Astrocyte of the hippocampus (primary cell): ENCODE measurements around the gene RAB29.

Experiments used
- DNase-seq: peaks from one replicate; pipeline ENCODE4 v3.0.0; 2011; ENCODE audit warnings: low read depth, low spot score

The RAB29 gene

DNA sequence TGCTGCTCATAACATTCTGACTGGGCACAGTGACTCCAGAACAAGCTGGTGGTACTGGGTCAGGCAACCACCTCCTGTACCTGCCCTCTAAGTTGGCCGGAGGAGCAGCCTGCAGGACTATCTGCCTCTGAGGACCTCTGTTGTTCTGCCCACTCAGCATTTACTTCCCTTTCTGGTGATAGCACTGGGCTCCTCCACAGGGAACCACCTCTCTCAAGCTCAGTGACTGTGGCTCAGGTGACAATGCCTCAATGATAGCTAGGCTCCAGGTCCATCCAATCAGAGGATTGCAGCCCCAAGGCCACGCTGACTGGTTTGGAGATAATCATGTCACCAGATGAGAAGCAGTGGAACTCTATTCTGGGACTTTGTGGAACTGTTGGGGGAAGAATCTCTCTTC lies 21.9 kb upstream of the RAB29 start:
- DNase-seq = no peak

DNA sequence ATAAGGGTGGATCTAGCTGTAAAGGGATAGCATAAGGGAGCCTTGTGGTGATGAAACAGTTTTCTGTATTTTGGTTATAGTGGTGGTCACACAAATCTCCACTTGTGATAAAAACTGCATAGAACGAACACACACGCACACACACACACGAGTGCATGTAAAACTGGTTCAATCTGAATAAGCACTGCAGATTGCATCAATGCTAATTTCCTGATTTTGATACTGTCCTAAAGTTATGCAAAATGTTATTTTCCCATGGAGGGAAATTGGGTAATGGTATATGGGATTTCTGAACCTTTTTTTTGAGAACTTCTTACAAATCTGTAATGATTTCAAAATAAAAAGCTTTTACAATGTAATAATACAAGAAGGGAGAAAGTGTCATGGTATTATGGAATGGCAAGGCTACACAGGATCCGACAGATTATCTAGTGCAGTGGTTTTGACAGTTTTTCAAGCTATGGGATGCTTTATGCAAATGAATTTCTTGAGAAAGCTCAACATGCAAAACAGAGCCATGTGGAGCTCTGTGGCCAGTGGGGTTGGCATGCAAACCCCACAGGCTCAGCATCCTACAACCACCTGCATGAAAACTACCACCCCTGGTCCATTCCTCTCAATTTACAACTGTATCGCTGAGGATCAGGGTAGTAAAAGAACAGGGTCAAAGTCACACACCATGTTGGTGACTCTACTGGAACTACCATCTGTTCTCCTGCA lies 18.9 kb upstream of the RAB29 start:
- no peak for DNase-seq

DNA sequence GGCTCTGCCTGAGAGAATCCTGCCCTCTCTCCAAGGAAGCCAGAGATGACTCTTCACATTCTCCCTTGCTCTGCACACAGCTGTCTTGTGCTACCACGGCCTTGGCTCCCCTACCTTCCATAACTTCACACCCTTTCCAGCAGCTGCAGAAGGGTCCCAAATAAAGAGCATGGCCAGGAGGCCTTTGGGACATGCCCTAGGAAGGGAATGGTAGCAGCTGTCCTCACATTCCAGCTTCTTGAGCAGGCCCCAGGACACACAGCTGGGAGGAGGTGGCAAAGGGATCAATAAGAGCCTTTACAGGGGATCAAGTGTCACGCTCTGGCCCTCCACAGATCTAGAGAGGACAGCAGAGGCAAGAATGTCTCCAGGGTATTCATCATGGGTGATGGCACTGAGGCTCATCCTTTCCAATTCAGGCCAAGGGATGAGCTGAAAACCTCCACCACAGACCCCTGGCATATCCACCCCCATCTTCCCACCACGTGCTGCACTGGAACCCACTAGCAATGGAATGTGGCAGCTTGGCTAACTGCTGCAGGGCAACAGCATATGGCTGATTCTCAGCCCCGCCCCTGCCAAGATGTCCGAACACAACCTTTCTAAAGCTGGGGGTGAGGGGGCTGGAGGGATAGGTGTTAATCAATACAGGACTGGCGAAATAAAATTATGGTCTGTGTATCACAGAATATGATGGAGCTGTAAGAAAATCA lies 17.8 kb upstream of the RAB29 start:
- no peak for DNase-seq

DNA sequence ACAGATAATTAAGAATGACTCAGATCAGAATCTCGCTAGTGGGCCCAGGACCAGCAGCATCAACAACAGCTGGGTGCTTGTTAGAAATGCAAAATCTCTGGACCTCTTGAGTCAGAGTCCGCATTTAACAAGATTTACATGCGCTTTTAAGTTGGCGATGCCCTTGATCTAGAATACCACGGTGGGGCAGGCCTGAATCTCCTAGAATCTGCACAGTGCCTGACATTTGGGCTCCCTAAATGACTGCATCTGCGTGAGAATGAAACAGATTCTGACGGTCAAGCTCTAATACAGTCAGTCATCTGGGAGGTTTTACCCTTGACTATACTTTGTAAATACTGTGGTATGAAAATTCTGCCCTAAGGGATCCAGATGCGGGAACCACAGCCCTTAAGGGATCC lies 17.2 kb upstream of the RAB29 start:
- no peak for DNase-seq

DNA sequence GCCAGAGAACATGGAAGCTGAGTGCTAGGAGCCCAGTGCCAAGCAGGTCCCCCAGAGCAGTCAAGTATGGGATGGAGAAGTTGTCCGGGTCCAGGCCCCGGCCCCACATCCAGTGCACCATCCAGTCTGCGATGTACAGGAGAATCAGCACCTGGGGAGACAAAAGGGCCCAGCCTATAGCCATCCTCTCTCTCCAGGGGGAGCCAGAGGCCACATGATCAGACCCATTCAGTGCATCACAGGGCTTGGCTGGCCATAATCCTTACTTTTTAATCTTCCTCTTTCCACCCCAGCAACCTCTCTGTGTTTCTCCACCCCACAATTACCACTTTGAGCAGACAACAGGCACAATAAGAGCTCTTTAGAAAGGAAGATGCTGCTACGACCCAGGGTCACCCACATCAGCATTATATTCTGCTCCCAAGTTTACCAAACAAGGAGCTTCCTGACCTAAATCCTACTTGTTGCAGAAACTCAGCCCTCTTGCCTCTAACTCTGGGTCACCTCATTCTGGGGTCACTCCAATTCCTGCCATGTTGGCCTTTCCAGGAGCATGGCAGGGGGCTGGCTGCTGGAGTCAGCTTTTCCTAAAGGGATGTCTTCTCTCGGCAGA lies 16.4 kb upstream of the RAB29 start:
- peak; percentile 77 for DNase-seq

DNA sequence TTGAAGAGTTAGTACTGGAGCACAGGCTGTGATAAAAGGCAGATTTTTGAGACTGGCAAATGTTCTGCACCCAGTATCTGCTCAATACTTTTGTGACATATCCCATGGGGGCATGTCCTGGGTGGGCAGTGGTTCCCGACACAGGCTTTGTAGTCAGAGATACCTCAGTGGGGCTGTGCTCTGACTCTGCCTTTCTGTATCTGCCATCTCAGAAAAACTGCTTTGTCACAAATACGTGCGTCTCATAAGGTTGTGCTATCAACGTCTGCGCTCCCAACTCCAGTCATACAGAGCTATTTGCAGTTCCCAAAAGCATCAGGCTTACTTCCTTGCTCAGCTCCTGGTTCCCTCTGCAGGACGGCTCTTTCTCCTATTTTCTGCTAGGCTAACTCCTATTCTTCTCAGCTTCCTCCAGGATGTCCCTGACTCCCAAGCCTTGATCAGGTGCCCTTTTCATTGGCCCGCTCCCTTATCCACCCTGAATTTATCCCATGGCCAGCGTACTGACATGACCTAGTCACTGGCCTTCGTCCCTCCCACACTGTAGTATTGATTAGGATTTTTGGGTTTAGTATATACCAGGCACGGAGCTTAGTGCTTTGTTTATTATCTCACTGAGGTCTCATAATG lies 12.1 kb upstream of the RAB29 start:
- DNase-seq = no peak

DNA sequence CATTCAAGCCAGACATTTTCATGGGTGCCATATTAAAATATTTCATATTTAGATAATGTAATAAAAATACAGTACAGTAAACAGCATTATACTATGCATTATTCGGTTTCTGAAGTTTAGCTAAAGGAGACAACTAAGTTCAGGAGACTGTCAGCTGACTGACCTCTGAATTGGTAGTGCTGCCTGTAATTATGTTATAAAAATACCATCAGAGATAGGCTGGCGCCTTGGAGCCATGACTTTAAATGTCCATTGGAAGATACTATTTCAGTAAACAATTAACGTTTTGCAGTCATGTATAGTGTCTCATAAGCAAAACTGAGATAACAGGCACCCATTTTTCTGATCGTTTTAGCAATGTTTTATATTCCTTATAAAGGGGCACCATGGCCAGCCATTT lies 11.3 kb upstream of the RAB29 start:
- no peak for DNase-seq

DNA sequence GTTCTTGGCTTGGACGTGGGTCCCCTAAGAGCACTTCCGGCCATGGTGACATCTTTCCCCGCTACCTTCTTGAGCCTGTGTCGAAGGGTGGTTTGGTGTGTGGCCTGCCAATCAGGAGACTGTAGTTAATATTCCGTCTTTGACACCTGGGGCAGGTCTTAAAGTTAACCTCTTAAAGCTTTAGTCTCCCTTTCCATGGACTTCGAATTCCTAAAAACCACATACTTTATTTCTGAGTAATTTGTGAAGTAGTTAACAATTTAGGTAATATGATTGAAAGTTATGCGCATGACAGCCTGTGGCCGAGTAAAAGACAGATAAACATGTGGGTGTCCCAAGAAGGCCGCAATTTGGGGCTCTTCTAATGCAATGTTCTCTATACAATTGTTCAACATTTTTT lies 10.2 kb upstream of the RAB29 start:
- no peak for DNase-seq

DNA sequence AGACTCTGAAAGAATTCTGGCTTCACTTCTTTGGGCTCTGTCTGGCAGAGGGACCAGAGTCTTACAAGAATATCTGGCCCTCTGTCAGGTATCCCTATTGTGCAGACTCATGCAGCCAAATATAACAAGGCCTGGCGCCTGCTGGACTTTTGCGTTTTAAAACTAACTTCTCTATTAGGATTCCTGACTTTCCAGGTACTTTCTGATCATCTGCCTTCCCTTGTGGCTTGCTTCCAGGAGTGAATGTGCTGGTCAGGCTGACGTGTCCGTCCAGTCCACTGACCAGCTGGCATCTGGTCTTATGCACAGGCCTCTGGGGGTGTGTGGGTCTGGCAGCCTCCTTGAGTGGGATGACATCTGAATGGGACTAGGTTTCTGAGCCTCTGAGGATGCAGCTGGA lies 8.6 kb upstream of the RAB29 start:
- DNase-seq = peak; percentile 83

DNA sequence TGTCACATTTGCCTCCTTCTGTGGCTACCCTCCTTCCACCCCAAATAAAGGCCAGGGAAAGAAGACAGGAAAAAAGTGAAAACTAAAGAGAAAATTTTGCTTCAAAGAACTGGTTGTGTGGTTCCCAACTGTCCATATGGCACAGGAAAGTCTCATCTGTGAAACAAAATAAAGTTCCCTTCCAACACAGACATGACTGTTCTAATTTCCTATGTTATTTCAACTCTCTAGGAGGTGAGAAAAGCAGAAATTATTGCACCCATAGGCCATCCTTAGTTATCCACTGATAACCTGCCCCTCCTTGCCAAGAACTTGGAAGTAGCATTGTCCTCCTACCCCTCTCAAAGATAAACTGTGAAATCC lies 8.1 kb upstream of the RAB29 start:
- no peak for DNase-seq

DNA sequence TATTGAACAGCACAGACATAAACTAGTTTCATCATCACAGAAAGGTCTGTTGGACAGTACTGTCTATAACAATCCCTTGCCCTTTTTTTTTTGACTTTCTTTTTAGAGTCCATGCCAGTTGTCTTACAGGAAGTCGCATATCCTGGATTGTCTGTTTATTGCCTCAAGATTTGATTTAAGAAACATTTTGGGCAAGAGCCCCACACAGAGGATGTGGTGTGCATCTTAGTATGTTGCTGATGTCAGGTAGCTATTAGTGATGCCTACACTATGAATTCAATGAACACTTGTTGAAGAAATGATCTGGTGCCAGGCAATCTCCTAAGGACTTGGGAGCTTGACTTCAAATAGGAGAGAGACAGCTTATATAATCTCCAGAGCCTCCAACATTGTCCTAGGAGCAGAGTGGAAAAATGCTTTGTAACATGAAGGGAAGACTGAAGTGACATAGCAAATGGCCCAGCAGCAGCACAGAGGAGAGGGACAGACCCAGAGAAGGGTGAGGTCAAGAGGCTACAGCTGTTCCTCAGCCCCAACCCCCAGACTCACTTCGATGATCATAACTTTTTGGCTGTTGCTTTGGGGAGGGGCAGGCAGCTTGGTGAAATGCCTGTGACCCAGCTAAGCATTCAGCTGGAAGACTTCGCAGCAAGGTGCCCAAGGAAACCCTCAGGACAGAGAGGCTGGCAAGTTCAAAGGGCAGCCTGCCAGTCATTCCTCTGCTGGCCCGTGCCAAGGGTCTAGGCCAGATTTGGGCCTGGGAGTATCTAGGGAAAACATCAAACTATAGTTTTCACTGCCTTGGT lies 7.5 kb upstream of the RAB29 start:
- DNase-seq = no peak

DNA sequence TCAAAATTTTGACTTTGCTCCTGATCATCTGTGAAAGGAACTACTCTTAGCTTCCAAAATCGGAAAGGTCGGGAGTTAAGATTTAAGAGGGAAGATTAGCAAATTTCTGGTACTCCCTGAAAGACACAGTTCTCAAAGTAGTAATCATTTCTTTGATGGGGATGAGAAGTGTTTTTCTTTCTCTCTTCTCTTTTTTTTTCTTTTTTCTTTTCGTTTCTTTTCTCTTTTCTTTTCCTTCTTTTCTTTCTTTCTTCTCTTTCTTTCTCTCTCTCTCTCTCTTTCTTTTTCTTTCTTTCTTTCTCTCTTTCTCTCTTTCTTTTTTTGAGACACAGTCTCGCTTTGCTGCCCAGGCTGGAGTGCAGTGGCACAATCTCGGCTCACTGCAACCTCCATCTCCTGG lies 5.1 kb upstream of the RAB29 start:
- DNase-seq = no peak

DNA sequence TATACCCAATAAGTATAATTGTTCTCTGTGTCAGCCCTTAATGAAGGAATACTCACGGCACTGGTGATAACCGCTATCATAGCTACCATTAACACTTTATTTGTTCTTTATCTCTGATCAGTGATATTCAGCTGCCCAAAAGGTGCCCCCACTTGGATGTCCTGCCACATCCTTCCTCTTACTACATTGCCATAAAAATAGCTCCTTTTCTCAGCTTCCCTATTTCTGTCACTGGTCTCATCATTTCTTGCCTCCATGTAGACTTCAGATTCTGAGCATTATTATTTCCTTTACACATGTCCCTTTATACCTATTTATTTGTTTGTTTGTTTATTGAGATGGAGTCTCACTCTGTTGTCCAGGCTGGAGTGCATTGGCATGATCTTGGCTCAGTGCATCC lies 2.7 kb upstream of the RAB29 start:
- DNase-seq = no peak

DNA sequence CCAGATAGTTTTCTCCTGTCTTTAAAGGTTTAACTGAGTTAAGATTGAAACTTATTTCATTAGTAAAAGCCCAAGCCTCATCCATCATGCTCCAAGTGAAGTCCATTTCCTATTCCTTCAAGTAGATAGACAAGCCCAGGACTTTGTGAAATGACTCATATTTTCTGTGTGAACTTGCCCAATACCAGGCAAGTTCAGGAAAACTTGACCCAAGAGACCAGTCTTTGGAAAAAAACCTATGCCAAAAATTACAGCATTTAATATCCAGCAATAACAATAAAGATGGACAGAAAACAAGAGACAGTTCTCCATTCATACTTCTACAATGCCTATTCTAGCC lies 405 bp upstream of the RAB29 start:
- peak; percentile 5 for DNase-seq

DNA sequence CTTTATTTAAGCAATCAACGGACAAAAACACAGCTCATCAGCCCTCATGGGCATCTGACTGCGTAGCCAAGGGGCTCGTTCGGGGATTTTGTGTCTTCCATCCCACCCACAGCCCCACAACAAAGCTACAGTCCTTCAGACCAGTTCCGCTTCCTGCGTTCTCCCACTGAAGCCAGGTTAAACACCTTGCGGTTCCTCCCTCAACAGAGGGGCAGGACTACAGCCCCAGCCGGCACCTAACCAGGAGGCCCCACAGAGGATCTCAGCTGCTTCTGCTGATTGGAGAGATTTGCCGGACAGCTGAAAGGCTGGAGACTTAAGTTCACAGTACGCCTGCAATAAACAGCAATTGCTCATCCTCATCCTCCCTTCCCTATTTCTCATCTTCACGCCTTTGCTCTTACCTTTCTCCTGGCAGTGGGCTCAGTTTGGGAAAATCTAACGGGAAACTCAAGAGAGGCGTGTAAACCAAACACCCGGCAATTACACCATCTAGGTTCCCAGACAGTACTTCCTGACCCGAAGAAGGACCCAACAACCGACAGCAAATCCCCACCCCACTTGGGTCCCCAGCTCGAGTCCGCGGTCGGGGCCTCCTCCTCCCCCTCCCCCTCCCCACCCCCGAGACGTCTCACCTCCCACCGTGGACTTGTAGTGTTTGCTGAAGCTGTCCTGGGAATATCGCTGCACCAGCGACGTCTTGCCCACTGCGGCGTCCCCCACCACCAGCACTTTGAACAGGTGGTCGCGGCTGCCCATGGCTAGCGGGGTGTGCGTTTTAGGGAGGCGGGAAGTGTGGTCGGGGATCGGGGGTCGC lies 876 bp downstream of the RAB29 start:
- peak; percentile 12 for DNase-seq

DNA sequence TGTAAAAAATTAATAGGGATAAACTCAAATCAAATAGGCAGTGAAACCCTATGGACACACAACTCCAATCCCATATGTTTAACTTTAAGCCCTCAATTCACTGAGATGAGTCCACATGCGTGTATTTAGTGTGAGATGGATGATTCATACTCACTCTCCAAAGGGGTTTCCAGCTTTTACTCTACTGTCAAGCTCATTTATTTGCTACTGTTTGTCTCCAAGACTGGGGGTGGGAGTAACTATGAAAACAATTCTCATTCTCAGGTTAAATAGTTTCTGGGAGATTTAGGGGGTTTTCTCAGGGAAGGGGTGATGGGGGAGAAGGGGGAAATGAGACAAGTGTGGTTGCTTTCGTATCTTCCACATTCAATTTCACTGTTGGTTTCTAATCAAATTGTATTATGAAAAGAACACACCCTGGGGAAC lies 2.7 kb downstream of the RAB29 start:
- no peak for DNase-seq

DNA sequence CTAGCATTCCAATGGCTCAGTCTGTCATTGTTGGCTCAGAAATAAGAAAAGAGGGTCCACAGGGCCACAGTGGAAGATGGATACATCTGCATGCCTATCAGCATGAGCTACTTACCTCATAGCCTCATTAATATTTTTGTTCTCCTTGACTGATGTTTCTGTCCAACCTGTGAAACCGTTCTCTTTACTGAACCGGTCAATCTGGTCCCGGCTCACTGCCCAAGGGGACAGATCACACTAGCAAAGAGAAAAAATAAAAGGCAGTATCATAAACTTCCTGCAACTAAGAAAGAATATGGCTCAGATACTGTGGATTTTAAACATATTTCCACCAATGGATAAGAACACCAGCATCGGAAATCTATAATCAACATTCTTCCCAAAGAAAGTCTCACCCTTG lies 4.7 kb downstream of the RAB29 start:
- DNase-seq = no peak

DNA sequence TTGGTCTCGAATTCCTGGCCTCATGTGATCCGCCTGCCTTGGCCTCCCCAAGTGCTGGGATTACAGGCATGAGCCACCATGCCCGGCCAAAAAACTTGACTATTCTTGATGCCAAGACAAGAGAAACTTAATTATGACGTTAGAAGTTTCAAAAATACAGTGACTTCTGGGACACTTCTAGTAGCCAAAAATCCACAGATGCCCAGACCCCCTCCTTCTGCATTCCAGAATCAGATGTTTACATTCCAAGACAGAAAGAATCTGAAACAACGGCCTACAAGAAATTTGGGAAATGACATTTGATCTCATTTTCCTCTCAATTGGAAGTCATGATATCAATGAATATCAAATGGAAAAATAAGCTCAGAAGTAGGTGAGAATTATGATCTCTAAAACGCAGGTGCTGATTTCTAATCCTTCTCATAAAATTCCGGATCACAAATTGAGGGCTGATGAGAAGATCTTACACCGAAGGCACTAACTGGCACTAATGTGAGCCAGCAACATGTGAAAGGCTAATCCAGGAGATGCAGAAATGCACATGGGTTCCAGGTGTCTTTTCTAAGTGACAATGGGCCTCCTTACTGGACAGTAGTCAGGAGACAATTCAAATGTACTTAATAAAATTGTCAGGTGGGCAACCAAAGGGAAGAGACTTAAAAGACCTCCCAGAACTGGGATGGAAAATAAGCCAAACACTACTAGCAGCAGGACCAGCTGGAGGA lies 5.5 kb downstream of the RAB29 start:
- no peak for DNase-seq

DNA sequence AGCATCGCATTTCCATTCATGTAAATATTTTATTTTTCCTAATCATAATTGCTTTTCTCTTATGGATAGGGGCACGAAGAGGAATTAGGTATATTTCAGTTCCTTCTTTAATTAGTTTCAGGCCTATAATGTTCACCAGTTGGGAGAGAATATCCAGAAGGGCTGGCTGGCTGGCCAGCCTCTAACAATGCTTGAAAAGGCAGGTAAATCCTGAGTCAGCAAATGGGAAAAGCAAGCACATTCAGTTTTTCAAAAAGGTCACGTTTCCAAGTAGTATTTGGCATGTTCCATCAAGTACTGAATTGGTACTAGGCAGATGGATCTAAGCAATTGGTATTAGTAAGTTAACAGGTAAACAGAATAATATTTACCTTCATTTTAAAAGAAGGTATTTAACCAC lies 8.0 kb downstream of the RAB29 start:
- no peak for DNase-seq

DNA sequence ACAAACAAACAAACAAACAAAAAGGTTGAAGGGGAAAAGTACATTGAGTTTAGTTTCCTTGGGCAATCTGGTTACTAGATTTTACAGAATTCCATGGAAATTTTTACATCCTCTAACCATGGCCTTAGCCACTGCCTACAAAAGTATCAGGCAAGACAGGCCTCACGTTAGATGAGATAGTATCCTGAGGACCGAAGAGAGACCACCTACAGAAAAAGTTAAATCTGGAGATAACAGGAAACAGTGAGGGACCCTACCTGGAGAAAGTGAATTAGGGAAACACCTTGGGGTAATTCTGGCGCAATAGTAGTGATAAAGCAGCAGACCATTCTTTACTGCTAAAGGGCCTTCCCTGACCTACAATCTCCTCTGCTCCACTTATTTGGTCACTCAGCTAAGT lies 8.7 kb downstream of the RAB29 start:
- DNase-seq = no peak
